Mesendoderm (in vitro differentiated cells): ENCODE measurements around the gene ARMH4.

Experiments
- DNase-seq: peaks from one replicate; pipeline ENCODE4 v3.0.0; 2013
- H2AK5ac ChIP-seq: 2 replicates; pipeline ENCODE4 v1.6.1; 2013; ENCODE audit warnings: low read length, inconsistent platforms
- H2BK120ac ChIP-seq: 2 replicates; pipeline ENCODE4 v1.6.1; 2013; ENCODE audit warnings: low read depth, mild to moderate bottlenecking, low read length, moderate library complexity, mixed read lengths
- H2BK15ac ChIP-seq: replicated peaks from 2 replicates; pipeline ENCODE4 v1.6.1; 2013; ENCODE audit warnings: low read depth, mild to moderate bottlenecking, moderate library complexity
- H2BK5ac ChIP-seq: 2 replicates; pipeline ENCODE4 v1.6.1; 2013; ENCODE audit warnings: low read length, inconsistent platforms
- H3K18ac ChIP-seq: 2 replicates; pipeline ENCODE4 v1.6.1; 2013; ENCODE audit warnings: mild to moderate bottlenecking, low read length, mixed read lengths
- H3K23ac ChIP-seq: one replicate; pipeline ENCODE4 v1.6.1; 2013; ENCODE audit warnings: low read length
- H3K27ac ChIP-seq: 2 replicates; pipeline ENCODE4 v1.5.1; 2013; ENCODE audit warnings: low read depth, mild to moderate bottlenecking, inconsistent platforms, low read length, moderate library complexity
- H3K27me3 ChIP-seq: 2 replicates; pipeline ENCODE4 v1.6.1; 2013; ENCODE audit warnings: low read length, control low read depth, mild to moderate bottlenecking, inconsistent platforms; ENCODE audit not compliant: insufficient read depth, poor library complexity
- H3K36me3 ChIP-seq: 2 replicates; pipeline ENCODE4 v1.6.1; 2013; ENCODE audit warnings: low read length, inconsistent platforms; ENCODE audit not compliant: control insufficient read depth, insufficient read depth
- H3K4ac ChIP-seq: one replicate; pipeline ENCODE4 v1.6.1; 2013; ENCODE audit warnings: low read depth, mild to moderate bottlenecking, low read length, moderate library complexity
- H3K4me1 ChIP-seq: 2 replicates; pipeline ENCODE4 v1.6.1; 2013; ENCODE audit warnings: low read depth, low read length, inconsistent platforms; ENCODE audit not compliant: control insufficient read depth
- H3K4me2 ChIP-seq: 2 replicates; pipeline ENCODE4 v1.6.1; 2013; ENCODE audit warnings: low read length
- H3K4me3 ChIP-seq: 2 replicates; pipeline ENCODE4 v1.5.1; 2013; ENCODE audit warnings: mild to moderate bottlenecking, low read length
- H3K56ac ChIP-seq: one replicate; pipeline ENCODE4 v1.6.1; 2013; ENCODE audit warnings: low read length
- H3K79me1 ChIP-seq: 2 replicates; pipeline ENCODE4 v1.6.1; 2013; ENCODE audit warnings: low read length, inconsistent platforms
- H3K79me2 ChIP-seq: 2 replicates; pipeline ENCODE4 v1.6.1; 2013; ENCODE audit warnings: mild to moderate bottlenecking, low read length; ENCODE audit not compliant: control insufficient read depth, insufficient read depth
- H3K9ac ChIP-seq: 2 replicates; pipeline ENCODE4 v1.6.1; 2013; ENCODE audit warnings: low read length, inconsistent platforms
- H4K5ac ChIP-seq: one replicate; pipeline ENCODE4 v1.6.1; 2013; ENCODE audit warnings: low read length
- H4K8ac ChIP-seq: one replicate; pipeline ENCODE4 v1.6.1; 2013; ENCODE audit warnings: low read depth, mild to moderate bottlenecking, control low read depth, low read length, moderate library complexity
- WGBS: extraction: QIAGEN DNeasy Blood & Tissue Kit; methylation state at CpG from one replicate; pipeline ENCODE4 v1.1.7; 2013; ENCODE audit warnings: low lambda C conversion rate, missing lambda C conversion rate; ENCODE audit not compliant: insufficient coverage; ENCODE audit errors: extremely low coverage; 5-methylcytosine and 5-hydroxymethylcytosine counted together

ARMH4 gene

DNA sequence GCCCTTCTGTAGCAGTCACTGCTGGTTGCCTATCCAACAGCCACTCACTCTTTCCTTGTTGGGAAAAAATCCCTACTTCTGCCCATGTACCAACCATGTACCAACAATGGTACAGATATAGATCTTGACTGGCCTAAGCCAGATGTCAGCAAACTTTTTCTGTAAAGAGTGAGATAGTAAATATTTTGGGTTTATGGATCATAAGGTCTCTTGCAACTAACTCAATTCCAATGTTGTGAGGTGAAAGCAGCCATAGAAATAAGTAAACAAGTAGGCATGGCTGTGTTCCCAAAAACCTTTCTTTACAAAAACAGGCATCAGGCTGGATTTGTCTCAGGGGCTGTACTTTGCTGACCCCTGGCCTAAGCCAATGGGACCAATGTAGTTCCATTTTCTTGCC is 73.5 kb downstream of the ARMH4 start:
- no peak overlapping the region for H4K5ac ChIP-seq

DNA sequence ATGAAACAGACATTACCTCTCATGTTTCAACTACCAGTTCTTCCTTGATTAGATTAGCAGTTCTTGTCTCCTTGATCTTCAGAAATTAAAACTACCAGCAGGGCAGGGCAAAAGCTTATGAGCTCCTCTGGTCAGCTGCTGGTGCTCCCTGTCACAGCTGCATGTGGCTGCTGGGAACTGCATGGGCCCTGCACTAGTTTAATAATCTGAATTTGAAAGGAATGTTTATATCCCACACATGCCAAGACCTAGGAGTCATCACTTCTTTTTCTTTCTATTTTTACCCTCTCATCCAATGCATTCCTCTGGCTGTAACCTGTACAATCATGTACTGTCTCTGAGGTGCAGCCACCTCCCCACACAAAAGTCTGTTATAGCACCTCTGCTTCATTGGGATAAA is 73.9 kb downstream of the ARMH4 start:
- Histone ChIP-seq H3K4me3 (no peak overlapping the region), H3K27ac (no peak overlapping the region)
- peak; percentile 51 for DNase-seq

More for the DNA sequence above, 73.5 kb downstream of the ARMH4 start:
- H3K36me3 ChIP-seq, result no peaks in the 10 kb centered on the region
- H3K79me1 ChIP-seq, result no peaks in the 10 kb centered on the region
- peaks cover 4% of the 10 kb centered on the region for H3K4me1 ChIP-seq
- H3K27me3 ChIP-seq, result no peaks in the 10 kb centered on the region
- no peak overlapping the region for H3K18ac ChIP-seq
- no peak for DNase-seq
- H3K79me2 ChIP-seq, result no peaks in the 10 kb centered on the region
- H4K8ac ChIP-seq, result no peak overlapping the region
- no peak overlapping the region for H3K27ac ChIP-seq
- H2BK15ac ChIP-seq, result no peak overlapping the region
- no peak overlapping the region for H2BK120ac ChIP-seq
- no peak overlapping the region for H3K4ac ChIP-seq
- no peak overlapping the region for H3K4me2 ChIP-seq
- H2AK5ac ChIP-seq, result no peak overlapping the region
- no peak overlapping the region for H3K23ac ChIP-seq
- H3K4me3 ChIP-seq, result no peak overlapping the region
- no peak overlapping the region for H3K56ac ChIP-seq
- no peak overlapping the region for H3K9ac ChIP-seq
- no peak overlapping the region for H2BK5ac ChIP-seq

DNA sequence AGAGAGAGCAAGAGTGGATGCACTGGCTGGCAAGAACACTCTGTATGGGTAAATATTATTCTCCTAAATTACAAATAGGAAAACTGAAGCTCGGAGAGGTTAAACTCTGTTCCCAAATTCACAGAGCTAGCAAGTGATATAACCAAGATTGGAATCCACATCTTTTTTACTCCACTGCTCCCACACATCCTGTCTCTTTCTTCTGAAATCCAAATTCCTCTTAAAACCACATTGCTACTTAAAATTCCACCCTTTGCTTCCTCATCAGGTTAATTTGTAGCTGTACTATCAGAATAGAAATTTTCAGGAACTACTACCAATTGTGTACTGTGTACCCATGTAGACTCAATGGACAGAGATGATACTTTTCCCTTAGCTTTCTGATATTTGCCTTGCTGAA is 74.4 kb downstream of the ARMH4 start:
- Histone ChIP-seq H3K56ac (no peak overlapping the region), H2AK5ac (no peak overlapping the region), H2BK15ac (no peak overlapping the region), H3K4ac (no peak overlapping the region), H3K4me3 (no peak overlapping the region), H3K79me2 (no peaks in the 10 kb centered on the region), H3K23ac (no peak overlapping the region), H3K4me1 (peaks cover 4% of the 10 kb centered on the region), H3K79me1 (no peaks in the 10 kb centered on the region), H3K4me2 (no peak overlapping the region), H4K5ac (no peak overlapping the region), H3K27ac (no peak overlapping the region), H3K18ac (no peak overlapping the region), H3K36me3 (no peaks in the 10 kb centered on the region), H4K8ac (no peak overlapping the region), H2BK120ac (no peak overlapping the region), H3K27me3 (no peaks in the 10 kb centered on the region), H2BK5ac (no peak overlapping the region), H3K9ac (no peak overlapping the region)
- WGBS, result no CpG with 5 or more reads among the region's 1 CpG
- no peak for DNase-seq

More for the DNA sequence above, 73.9 kb downstream of the ARMH4 start:
- no peak overlapping the region for H3K4ac ChIP-seq
- no peaks in the 10 kb centered on the region for H3K79me2 ChIP-seq
- H3K18ac ChIP-seq, result no peak overlapping the region
- no peaks in the 10 kb centered on the region for H3K36me3 ChIP-seq
- H3K23ac ChIP-seq, result no peak overlapping the region
- no peaks in the 10 kb centered on the region for H3K27me3 ChIP-seq
- H3K79me1 ChIP-seq, result no peaks in the 10 kb centered on the region
- H2BK120ac ChIP-seq, result no peak overlapping the region
- peaks cover 4% of the 10 kb centered on the region for H3K4me1 ChIP-seq
- H2AK5ac ChIP-seq, result no peak overlapping the region
- H3K56ac ChIP-seq, result no peak overlapping the region
- no peak overlapping the region for H2BK5ac ChIP-seq
- no peak overlapping the region for H3K4me2 ChIP-seq
- H2BK15ac ChIP-seq, result no peak overlapping the region
- no peak overlapping the region for H3K9ac ChIP-seq
- no peak overlapping the region for H4K8ac ChIP-seq
- H4K5ac ChIP-seq, result no peak overlapping the region

DNA sequence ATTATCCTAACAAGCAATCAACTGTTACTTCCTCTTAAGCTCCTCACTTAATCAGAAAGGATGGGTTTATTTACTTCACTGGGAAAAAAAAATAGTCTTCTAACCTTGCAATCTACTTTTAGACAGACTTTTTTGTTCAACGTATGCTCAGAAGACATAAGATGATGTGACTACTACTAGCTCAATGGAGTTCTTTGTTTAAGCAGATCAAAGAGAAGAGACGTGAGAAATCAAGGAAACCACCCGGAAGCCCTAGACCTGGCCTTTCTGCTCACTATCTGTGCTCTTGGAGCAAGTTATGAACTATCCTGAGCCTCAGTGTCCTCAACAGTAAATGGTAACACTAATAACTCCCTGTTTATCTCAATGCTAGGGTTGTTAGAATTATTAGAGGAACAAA is 78.5 kb downstream of the ARMH4 start:
- Histone ChIP-seq H2AK5ac (no peak overlapping the region), H3K36me3 (no peaks in the 10 kb centered on the region), H3K4me3 (no peak overlapping the region), H3K56ac (no peak overlapping the region), H3K79me1 (no peaks in the 10 kb centered on the region), H3K4me2 (no peak overlapping the region), H2BK5ac (no peak overlapping the region), H3K4ac (no peak overlapping the region), H2BK120ac (no peak overlapping the region), H3K4me1 (peaks cover 2% of the 10 kb centered on the region), H2BK15ac (no peak overlapping the region), H3K23ac (no peak overlapping the region), H3K27me3 (no peaks in the 10 kb centered on the region), H3K79me2 (no peaks in the 10 kb centered on the region), H3K18ac (no peak overlapping the region), H3K27ac (no peak overlapping the region), H4K5ac (no peak overlapping the region), H3K9ac (no peak overlapping the region), H4K8ac (no peak overlapping the region)
- WGBS, result no CpG with 5 or more reads among the region's 3 CpGs
- DNase-seq, result no peak

DNA sequence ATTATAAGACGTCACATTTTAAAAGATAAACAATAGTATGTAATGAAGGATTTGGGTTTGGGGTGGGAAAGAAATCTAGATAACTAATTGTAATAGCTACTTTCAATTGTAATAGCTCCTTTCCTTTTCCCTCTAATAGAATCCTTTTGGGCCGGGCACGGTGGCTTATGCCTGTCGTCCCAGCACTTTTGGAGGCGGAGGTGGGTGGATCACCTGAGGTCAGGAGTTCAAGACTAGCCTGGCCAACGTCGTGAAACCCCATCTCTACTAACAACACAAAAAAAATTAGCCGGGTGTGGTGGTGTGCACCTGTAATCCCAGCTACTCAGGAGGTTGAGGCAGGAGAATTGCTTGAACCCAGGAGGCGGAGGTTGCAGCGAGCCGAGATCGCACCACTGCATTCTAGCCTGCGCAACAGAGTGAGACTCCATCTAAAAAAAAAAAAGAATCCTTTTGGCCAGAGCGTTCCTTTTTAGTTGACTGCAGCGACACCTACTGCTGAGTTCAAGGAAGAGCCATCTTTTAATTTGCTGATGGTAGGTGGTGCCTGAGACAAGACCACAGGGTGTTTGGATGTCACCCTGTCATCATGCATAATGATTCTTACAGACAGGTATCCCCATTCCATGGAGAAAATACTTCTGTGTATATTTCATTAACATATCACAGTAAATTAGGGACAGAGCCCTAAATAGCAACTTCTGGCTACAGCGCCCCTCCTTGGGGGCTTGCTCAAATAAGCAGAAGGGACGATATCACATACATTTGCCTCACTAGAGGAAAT is 79.5 kb downstream of the ARMH4 start:
- H3K36me3 ChIP-seq, result no peaks in the 10 kb centered on the region
- H3K23ac ChIP-seq, result no peak overlapping the region
- no peak overlapping the region for H3K9ac ChIP-seq
- H3K56ac ChIP-seq, result no peak overlapping the region
- H4K5ac ChIP-seq, result no peak overlapping the region
- no peak overlapping the region for H2BK15ac ChIP-seq
- H4K8ac ChIP-seq, result no peak overlapping the region
- H2BK5ac ChIP-seq, result no peak overlapping the region
- H3K4me3 ChIP-seq, result no peak overlapping the region
- H2AK5ac ChIP-seq, result no peak overlapping the region
- no peak overlapping the region for H3K18ac ChIP-seq
- no peak overlapping the region for H3K27ac ChIP-seq
- peak; percentile 80 for DNase-seq
- no peaks in the 10 kb centered on the region for H3K79me2 ChIP-seq
- H3K4me2 ChIP-seq, result no peak overlapping the region
- H2BK120ac ChIP-seq, result no peak overlapping the region
- H3K4ac ChIP-seq, result no peak overlapping the region
- no peaks in the 10 kb centered on the region for H3K27me3 ChIP-seq
- H3K79me1 ChIP-seq, result no peaks in the 10 kb centered on the region
- 100% methylated on average over 1 of the region's 17 CpGs for whole genome bisulfite sequencing
- H3K4me1 ChIP-seq, result no peaks in the 10 kb centered on the region

DNA sequence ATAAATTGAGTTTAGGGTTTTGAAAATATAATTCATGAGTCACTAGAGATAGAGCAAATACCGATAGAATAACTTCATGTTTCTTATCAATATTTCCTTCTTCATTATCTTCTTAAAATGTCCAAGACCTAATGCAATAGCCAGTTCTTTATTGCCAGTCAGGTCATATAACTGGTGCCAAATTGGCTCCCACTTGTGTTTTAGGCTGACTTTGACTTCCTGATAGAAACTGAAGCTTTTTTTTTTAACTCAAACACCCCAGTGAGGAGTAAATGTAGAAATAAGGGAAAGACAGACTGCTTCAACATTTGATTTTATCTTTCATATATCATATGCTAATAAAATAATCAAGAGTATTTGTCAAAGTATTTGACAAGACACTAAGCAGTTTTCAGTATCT is 80.7 kb downstream of the ARMH4 start:
- no peak overlapping the region for H2AK5ac ChIP-seq
- H2BK5ac ChIP-seq, result no peak overlapping the region
- H4K8ac ChIP-seq, result no peak overlapping the region
- no peaks in the 10 kb centered on the region for H3K79me1 ChIP-seq
- H3K4me1 ChIP-seq, result no peaks in the 10 kb centered on the region
- H2BK15ac ChIP-seq, result no peak overlapping the region
- no peaks in the 10 kb centered on the region for H3K36me3 ChIP-seq
- no peak overlapping the region for H2BK120ac ChIP-seq
- no peak overlapping the region for H3K4me3 ChIP-seq
- no peak overlapping the region for H3K4ac ChIP-seq
- no peak overlapping the region for H3K23ac ChIP-seq
- WGBS, result no CpG with 5 or more reads among the region's 1 CpG
- H3K56ac ChIP-seq, result no peak overlapping the region
- no peak overlapping the region for H4K5ac ChIP-seq
- no peaks in the 10 kb centered on the region for H3K79me2 ChIP-seq
- no peaks in the 10 kb centered on the region for H3K27me3 ChIP-seq
- H3K27ac ChIP-seq, result no peak overlapping the region
- no peak overlapping the region for H3K18ac ChIP-seq
- H3K4me2 ChIP-seq, result no peak overlapping the region
- DNase-seq, result no peak
- no peak overlapping the region for H3K9ac ChIP-seq
